Measurements from ENCODE around the gene THSD4.

Gene THSD4

DNA sequence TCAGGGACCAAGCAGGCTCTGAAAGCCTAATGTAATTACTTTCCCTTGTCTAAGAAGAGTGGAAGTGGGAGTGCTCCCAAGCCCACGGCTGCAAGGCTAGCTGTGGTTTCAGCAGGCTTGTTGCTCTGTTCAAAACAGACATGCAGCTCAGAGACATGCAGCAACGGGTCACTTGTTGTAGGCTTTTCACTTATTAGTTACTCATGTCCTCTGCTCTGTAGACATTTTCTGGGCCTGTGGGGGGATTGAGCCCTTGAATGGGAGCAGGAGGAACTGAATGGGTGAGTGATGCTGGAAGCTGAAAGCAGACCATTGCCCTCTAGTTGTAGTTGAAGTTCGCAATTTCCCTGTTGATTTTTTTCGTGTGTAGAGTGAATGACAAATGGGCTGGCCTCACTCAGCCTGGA lies 433.1 kb downstream of the THSD4 start:
- H3K27ac ChIP-seq (ENCODE audit: low read length), result no peak overlapping the region
- H3K9me3 ChIP-seq (ENCODE audit: insufficient read depth, low read length), result no peaks in the 10 kb centered on the region
- no peak for TF ChIP-seq EZH2phosphoT487 (IDR thresholded peaks at IDR 0.05; ENCODE audit: low read depth)
- TF ChIP-seq, protein P1, sequence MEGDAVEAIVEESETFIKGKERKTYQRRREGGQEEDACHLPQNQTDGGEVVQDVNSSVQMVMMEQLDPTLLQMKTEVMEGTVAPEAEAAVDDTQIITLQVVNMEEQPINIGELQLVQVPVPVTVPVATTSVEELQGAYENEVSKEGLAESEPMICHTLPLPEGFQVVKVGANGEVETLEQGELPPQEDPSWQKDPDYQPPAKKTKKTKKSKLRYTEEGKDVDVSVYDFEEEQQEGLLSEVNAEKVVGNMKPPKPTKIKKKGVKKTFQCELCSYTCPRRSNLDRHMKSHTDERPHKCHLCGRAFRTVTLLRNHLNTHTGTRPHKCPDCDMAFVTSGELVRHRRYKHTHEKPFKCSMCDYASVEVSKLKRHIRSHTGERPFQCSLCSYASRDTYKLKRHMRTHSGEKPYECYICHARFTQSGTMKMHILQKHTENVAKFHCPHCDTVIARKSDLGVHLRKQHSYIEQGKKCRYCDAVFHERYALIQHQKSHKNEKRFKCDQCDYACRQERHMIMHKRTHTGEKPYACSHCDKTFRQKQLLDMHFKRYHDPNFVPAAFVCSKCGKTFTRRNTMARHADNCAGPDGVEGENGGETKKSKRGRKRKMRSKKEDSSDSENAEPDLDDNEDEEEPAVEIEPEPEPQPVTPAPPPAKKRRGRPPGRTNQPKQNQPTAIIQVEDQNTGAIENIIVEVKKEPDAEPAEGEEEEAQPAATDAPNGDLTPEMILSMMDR (IDR thresholded peaks at IDR 0.05; ENCODE audit: low read depth, low read length), result no peak; the same call in 1 of the 2 replicates

DNA sequence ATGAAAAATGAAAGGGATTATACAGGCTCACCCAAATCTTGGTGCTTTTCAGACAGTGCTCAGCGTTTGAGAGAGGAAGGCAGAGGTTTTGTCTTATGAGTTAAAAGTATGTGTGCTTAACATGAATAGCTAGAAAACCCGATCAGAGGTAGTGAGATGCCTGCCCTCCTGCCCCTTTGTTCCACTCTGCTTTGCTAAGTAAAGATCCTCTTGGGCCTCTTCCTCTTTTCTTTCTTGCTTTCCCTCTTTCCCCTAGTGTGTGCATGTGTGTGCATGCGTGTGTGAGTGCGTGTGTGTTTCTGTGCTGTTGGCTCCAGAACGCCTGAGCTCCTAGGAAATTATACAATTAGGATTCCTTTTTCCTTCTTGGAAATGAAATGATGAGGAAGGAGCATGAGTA lies 433.8 kb downstream of the THSD4 start:
- H2AFZ ChIP-seq (ENCODE audit: low read depth, low read length), result no peak overlapping the region
- H3K4me3 ChIP-seq (ENCODE audit: low read length), result no peak overlapping the region
- H3K9ac ChIP-seq (ENCODE audit: low read length), result no peak overlapping the region
- H3K4me2 ChIP-seq (ENCODE audit: low read length), result peak overlapping the region; percentile 34; the same call in 1 of the 2 replicates
- H3K27ac ChIP-seq (ENCODE audit: low read length), result no peak overlapping the region
- no peaks in the 10 kb centered on the region for H3K9me3 ChIP-seq (ENCODE audit: insufficient read depth, low read length)
- peaks cover 8% of the 10 kb centered on the region for H3K4me1 ChIP-seq (ENCODE audit: low read length)
- no peaks in the 10 kb centered on the region for H3K79me2 ChIP-seq (ENCODE audit: low read length)
- no peaks in the 10 kb centered on the region for H4K20me1 ChIP-seq (ENCODE audit: insufficient read depth, low read length)
- no peaks in the 10 kb centered on the region for H3K36me3 ChIP-seq (replicated peaks; ENCODE audit: low read depth, low read length)
- peaks cover 24% of the 10 kb centered on the region for H3K27me3 ChIP-seq (ENCODE audit: low read depth, low read length)
- TF ChIP-seq, protein P1 (IDR thresholded peaks at IDR 0.05; ENCODE audit: low read depth, low read length), result no peak
- TF ChIP-seq EZH2phosphoT487 (IDR thresholded peaks at IDR 0.05; ENCODE audit: low read depth), result no peak

More for the DNA sequence above, 433.1 kb downstream of the THSD4 start:
- H3K36me3 ChIP-seq (replicated peaks; ENCODE audit: low read depth, low read length), result no peaks in the 10 kb centered on the region
- H3K4me3 ChIP-seq (ENCODE audit: low read length), result no peak overlapping the region
- no peaks in the 10 kb centered on the region for H4K20me1 ChIP-seq (ENCODE audit: insufficient read depth, low read length)
- H3K27me3 ChIP-seq (ENCODE audit: low read depth, low read length), result peaks cover 24% of the 10 kb centered on the region
- no peak overlapping the region for H2AFZ ChIP-seq (ENCODE audit: low read depth, low read length)
- H3K9ac ChIP-seq (ENCODE audit: low read length), result no peak overlapping the region
- H3K4me1 ChIP-seq (ENCODE audit: low read length), result peaks cover 8% of the 10 kb centered on the region
- H3K79me2 ChIP-seq (ENCODE audit: low read length), result no peaks in the 10 kb centered on the region
- H3K4me2 ChIP-seq (ENCODE audit: low read length), result no peak overlapping the region

DNA sequence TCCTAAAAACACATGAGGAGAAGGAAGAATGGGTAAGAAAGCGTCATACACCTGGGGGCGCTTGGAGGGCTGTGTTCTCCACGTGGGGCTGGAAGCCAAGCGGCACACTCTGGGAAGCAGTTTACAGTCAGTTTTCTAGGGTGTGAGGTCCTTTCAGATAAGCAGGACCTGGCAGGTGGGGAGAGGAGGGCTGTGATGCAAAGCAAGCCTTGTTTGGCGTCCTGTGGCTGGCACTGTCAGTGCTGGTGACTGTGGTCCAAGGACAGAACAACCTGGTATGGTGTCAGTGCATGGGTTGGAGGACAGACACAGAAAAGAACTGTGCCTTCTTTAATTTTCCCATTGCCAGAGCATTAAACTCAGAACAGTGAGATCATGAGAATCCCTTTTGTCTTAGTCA lies 434.4 kb downstream of the THSD4 start:
- H3K9ac ChIP-seq (ENCODE audit: low read length), result no peak overlapping the region
- no peak overlapping the region for H3K27ac ChIP-seq (ENCODE audit: low read length)
- no peaks in the 10 kb centered on the region for H3K9me3 ChIP-seq (ENCODE audit: insufficient read depth, low read length)
- H4K20me1 ChIP-seq (ENCODE audit: insufficient read depth, low read length), result no peaks in the 10 kb centered on the region
- H3K79me2 ChIP-seq (ENCODE audit: low read length), result no peaks in the 10 kb centered on the region
- peaks cover 8% of the 10 kb centered on the region for H3K4me1 ChIP-seq (ENCODE audit: low read length)
- no peak for TF ChIP-seq EZH2phosphoT487 (IDR thresholded peaks at IDR 0.05; ENCODE audit: low read depth)
- TF ChIP-seq, protein P1 (IDR thresholded peaks at IDR 0.05; ENCODE audit: low read depth, low read length), result no peak
- H3K4me3 ChIP-seq (ENCODE audit: low read length), result no peak overlapping the region
- no peak overlapping the region for H3K4me2 ChIP-seq (ENCODE audit: low read length)
- no peaks in the 10 kb centered on the region for H3K36me3 ChIP-seq (replicated peaks; ENCODE audit: low read depth, low read length)
- H2AFZ ChIP-seq (ENCODE audit: low read depth, low read length), result no peak overlapping the region
- peaks cover 24% of the 10 kb centered on the region for H3K27me3 ChIP-seq (ENCODE audit: low read depth, low read length)

DNA sequence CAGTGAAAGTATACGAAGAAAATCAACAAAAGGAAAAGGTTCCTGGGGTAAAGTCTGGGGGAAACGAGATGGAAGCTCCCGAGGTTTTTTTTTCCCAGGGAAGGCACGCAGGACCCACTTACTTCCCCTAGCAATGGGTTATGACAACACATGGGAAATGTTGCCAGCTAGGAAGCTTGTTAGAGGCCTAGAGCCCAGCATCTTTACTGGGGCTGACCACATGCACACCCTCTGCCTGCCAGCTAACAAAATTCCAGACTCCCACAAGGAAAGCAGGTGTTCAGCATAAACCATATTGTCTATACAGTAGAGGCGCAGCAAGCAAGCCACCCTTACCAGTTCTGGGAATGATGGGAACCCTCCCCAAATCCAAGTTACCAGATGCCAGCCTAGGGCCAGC lies 436.3 kb downstream of the THSD4 start:
- TF ChIP-seq, protein P1 (IDR thresholded peaks at IDR 0.05; ENCODE audit: low read depth, low read length), result no peak
- TF ChIP-seq EZH2phosphoT487 (IDR thresholded peaks at IDR 0.05; ENCODE audit: low read depth), result no peak
- H3K36me3 ChIP-seq (replicated peaks; ENCODE audit: low read depth, low read length), result no peaks in the 10 kb centered on the region
- H3K9ac ChIP-seq (ENCODE audit: low read length), result no peak overlapping the region
- peaks cover 8% of the 10 kb centered on the region for H3K4me1 ChIP-seq (ENCODE audit: low read length)
- peaks cover 19% of the 10 kb centered on the region for H3K27me3 ChIP-seq (ENCODE audit: low read depth, low read length)
- H2AFZ ChIP-seq (ENCODE audit: low read depth, low read length), result no peak overlapping the region
- no peaks in the 10 kb centered on the region for H3K9me3 ChIP-seq (ENCODE audit: insufficient read depth, low read length)
- H3K27ac ChIP-seq (ENCODE audit: low read length), result no peak overlapping the region
- H3K4me2 ChIP-seq (ENCODE audit: low read length), result no peak overlapping the region
- H3K4me3 ChIP-seq (ENCODE audit: low read length), result no peak overlapping the region
- no peaks in the 10 kb centered on the region for H4K20me1 ChIP-seq (ENCODE audit: insufficient read depth, low read length)
- no peaks in the 10 kb centered on the region for H3K79me2 ChIP-seq (ENCODE audit: low read length)

All from OCI-LY3 (cell line).